AG10803 (cell line): ENCODE measurements around the gene DEFB126.
A peak's percentile ranks its signal among the peaks of the same experiment; 100 is the strongest.

ENCODE experiments used
- DNase-seq: peaks from one replicate; pipeline ENCODE4 v3.0.0; 2010; ENCODE audit warnings: low read depth
- H3K4me3 ChIP-seq: 2 replicates; pipeline ENCODE4 v1.5.1; 2011; ENCODE audit warnings: mild to moderate bottlenecking, low read length, control low read depth
- TF ChIP-seq, protein P1 (sequence below): conservative IDR thresholded peaks from 2 replicates; pipeline ENCODE4 v1.5.1; 2011; ENCODE audit warnings: mild to moderate bottlenecking, low read length, control low read depth, inconsistent platforms

DEFB126 gene

DNA sequence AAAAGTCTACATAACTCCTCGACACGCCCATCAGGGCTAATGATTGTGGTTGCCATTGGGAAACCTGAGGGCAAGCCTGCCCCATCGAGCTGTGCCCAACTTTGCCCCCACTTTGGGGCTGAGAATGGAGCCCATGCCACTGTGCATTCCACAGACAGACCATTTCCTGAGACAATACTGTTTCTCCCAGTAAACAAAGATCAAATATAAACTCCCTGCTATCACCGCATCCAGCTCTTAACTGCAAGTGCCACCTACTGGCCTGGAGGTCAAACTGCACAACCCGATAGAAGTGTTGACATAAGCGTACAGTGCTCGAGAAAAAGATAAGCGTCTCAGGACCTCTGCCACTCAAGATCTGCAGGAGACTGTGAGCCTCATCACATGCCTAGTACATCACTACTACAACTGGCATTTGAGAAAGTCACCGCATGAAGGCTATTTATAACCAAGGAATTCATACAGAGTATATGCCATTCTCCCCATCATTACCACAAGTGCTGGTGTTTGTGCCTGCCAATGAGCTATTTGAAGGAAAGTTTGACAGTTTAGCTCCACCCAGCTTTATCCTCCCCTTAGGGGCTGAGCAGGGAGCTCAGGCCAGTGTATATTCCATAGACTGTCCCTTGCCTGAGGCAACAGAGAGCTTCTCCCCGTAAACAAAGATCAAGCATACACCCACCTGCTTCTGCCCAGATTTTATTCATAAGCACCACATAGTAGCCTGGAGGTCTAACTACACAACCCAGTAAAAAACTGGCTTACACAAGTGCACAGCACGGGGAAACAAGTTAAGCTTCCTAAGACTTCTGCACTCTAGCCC is 4.5 kb upstream of the DEFB126 start:
- no peak overlapping the region for H3K4me3 ChIP-seq
- DNase-seq = no peak

DNA sequence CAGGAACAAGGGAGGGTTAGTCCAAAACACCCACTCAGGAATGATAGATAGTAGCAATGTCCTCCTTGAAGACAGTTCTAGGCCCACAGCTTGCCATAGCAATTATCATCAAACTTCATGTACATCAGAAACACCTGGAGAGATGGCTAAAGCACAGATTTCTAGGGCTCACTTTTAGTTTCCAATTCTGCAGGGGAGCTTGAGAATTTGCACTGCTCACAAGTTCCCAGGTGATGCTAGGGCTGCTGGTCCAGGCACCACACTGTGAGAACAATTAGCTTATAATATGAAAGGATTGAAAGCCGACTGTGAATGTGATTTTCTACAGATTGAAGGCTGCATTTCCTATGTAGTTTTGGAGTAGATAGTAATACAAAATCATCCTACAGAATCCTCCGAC is 3.5 kb downstream of the DEFB126 start:
- H3K4me3 ChIP-seq = no peak overlapping the region
- TF ChIP-seq, protein P1, sequence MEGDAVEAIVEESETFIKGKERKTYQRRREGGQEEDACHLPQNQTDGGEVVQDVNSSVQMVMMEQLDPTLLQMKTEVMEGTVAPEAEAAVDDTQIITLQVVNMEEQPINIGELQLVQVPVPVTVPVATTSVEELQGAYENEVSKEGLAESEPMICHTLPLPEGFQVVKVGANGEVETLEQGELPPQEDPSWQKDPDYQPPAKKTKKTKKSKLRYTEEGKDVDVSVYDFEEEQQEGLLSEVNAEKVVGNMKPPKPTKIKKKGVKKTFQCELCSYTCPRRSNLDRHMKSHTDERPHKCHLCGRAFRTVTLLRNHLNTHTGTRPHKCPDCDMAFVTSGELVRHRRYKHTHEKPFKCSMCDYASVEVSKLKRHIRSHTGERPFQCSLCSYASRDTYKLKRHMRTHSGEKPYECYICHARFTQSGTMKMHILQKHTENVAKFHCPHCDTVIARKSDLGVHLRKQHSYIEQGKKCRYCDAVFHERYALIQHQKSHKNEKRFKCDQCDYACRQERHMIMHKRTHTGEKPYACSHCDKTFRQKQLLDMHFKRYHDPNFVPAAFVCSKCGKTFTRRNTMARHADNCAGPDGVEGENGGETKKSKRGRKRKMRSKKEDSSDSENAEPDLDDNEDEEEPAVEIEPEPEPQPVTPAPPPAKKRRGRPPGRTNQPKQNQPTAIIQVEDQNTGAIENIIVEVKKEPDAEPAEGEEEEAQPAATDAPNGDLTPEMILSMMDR = no peak
- DNase-seq = no peak

More for the DNA sequence above, 4.5 kb upstream of the DEFB126 start:
- TF ChIP-seq, protein P1 = 0 out of 2 replicates have a peak, but pooled peaks have one; percentile 13

DNA sequence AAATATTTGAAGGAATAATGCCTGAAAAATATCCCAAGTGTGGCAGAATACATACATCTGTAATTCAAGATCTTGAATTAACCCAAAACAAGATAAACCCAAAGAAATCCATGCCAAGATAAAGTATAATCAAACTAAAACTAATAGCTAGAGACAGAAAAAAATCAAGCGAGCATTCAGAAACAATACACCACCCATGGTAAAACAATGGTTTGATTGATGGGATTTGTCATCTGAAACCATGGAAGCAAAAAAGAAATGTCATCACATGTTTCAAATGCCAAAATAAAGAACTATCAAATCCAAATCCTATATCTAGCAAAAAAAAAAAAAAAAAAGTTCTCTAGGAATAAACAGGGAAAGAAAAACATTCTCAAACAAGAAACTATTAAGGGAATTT is 9.7 kb downstream of the DEFB126 start:
- TF ChIP-seq, protein P1 = no peak
- DNase-seq = no peak
- no peak overlapping the region for H3K4me3 ChIP-seq

DNA sequence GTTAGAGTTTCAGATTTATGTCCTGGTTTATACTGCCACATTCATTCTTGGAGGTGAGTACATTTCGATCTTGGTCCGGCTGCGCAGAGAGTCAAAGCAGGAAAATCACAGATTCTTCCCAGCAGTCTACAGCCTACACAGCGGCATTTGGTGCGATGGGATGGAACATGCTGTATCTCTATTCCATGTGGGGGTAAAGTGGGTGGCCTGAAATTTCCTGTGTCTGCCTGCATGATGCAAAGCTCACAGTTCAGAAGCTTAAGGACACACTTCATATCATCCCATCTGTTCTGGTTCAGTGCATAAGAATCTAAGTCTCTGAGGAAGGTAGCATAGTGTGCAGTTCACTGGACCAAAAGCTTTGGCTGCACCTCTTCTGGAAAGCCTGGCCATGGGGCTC is 14.8 kb downstream of the DEFB126 start, which contains the start of gene DEFB127:
DEFB127 (plus strand) TSS at position 301 of the 400 bp plus-strand sequence; CDS start at position 392, 91 bp downstream.
- no peak within 1 kb of the TSS for H3K4me3 ChIP-seq
- TF ChIP-seq, protein P1 = no peak

DNA sequence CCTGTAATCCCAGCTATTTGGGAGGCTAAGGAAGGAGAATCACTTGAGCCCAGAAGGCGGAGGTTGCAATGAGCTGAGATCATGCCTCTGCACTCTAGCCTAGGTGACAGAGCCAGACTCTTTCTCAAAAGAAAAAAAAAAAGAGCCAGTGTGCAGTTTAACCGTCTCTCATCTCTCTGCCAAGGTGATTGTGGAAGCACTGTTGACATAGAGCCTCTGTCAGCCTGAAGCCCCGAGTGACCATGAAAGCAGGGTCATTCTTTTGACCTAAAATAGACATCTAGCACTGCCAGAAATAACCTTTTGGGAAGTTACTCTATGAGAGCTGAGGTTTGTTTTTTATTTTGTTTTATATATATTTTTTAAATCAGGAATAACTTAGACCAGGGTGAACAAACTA is 22.2 kb downstream of the DEFB126 start:
- DNase-seq = no peak
- H3K4me3 ChIP-seq = no peak overlapping the region
- TF ChIP-seq, protein P1 = no peak

More for the DNA sequence above, 14.8 kb downstream of the DEFB126 start, which contains the start of gene DEFB127:
- DNase-seq = no peak

DNA sequence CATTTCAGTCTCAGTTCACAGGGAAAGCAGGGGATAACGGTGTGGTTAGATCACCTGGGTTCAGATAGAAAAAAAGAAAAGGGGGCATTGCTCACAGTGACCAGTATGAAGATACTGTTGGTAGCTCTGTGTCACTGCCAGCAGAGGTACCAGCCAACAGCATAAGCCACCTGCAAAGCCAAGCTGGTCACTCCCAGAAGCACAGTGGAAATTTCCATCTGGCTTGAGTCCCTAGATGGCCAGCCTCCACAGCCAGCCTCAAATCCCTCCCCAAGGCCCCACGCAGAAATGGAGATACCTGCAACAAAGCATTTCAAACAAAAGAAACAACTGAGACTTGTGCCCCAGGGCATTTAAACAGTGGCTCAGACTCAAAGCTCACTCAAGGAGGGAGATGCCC is 26.5 kb downstream of the DEFB126 start:
- H3K4me3 ChIP-seq = no peak overlapping the region
- TF ChIP-seq, protein P1 = no peak
- DNase-seq = no peak

DNA sequence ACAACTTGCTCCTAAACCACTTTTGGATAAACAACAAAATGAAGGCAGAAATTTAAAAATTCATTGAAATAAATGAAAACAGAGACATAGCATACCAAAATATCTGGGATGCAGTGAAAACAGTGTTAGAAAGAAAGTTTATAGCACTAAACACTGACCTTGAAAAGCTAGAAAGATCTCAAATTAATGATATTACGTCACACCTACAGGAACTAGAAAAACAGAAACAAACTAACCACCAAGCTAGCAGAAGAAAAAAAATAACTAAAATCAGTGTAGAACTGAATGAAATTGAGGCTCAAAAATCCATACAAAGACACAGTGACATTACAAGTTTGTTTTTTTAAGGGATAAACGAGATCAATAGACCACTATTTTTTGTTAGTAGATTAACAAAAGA is 41.9 kb downstream of the DEFB126 start:
- TF ChIP-seq, protein P1 = no peak
- no peak overlapping the region for H3K4me3 ChIP-seq
- DNase-seq = no peak
